ENCODE results near the gene LRSAM1. TPM values are rescaled to one million over a fixed set of nuclear protein-coding genes. Genes with fewer than 3 reads are reported as not detected.

Gene LRSAM1
- total and polyA plus RNA-seq, 9 of the 15 experiments (the other 6 are each of a cell fraction or from before 2014, with no cell fraction given), result 0.07 to 16.2 (median 4.7) TPM

DNA sequence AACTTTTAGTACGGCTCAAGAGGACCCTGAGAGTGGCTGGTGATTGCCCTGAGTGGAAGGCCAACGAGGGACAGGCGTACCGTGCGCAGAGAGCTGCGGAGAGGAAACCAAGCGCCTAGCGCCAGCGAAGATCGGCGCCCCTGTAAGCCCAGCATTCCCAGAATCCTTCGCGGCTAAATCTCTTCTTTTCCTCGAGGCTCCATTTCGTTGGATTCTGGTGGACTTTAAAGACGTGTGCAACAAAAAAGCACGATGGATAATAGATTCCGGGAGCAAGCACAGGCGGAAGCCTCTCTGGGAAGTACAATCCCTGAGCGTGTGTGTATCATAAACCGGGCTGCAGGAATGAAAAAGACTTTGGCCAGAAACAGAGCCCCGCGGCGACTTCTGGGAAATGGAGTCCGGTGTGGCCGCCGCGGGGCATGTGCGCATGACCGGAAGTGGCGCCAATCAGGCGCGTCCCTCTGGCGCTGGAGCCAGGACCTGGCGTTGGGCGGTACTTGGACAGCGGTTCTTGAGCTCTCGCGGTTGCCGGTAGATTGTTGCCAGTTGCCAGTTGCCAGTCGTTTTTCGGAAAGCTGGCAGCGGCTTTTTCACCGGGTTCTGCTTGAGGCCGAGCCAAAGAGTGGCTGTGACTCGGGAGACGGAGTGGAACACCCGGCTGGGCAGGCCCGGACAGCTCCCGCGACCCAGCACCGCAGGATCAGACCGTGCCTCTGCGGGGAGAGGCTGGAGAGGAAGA is 27.2 kb upstream of the LRSAM1 start, which contains the start of gene ZNF79 (continued):
- TF ChIP-seq, protein P1, sequence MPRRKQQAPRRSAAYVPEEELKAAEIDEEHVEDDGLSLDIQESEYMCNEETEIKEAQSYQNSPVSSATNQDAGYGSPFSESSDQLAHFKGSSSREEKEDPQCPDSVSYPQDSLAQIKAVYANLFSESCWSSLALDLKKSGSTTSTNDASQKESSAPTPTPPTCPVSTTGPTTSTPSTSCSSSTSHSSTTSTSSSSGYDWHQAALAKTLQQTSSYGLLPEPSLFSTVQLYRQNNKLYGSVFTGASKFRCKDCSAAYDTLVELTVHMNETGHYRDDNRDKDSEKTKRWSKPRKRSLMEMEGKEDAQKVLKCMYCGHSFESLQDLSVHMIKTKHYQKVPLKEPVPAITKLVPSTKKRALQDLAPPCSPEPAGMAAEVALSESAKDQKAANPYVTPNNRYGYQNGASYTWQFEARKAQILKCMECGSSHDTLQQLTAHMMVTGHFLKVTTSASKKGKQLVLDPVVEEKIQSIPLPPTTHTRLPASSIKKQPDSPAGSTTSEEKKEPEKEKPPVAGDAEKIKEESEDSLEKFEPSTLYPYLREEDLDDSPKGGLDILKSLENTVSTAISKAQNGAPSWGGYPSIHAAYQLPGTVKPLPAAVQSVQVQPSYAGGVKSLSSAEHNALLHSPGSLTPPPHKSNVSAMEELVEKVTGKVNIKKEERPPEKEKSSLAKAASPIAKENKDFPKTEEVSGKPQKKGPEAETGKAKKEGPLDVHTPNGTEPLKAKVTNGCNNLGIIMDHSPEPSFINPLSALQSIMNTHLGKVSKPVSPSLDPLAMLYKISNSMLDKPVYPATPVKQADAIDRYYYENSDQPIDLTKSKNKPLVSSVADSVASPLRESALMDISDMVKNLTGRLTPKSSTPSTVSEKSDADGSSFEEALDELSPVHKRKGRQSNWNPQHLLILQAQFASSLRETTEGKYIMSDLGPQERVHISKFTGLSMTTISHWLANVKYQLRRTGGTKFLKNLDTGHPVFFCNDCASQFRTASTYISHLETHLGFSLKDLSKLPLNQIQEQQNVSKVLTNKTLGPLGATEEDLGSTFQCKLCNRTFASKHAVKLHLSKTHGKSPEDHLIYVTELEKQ (CRISPR knock-in tag; IDR thresholded peaks at IDR 0.05), result no peak
- no peak for TF ChIP-seq ZNF184 (CRISPR knock-in tag; IDR thresholded peaks at IDR 0.05)
- no peak for TF ChIP-seq MTA2 (IDR thresholded peaks at IDR 0.05; ENCODE audit: low read depth)
- TF ChIP-seq, protein P2, sequence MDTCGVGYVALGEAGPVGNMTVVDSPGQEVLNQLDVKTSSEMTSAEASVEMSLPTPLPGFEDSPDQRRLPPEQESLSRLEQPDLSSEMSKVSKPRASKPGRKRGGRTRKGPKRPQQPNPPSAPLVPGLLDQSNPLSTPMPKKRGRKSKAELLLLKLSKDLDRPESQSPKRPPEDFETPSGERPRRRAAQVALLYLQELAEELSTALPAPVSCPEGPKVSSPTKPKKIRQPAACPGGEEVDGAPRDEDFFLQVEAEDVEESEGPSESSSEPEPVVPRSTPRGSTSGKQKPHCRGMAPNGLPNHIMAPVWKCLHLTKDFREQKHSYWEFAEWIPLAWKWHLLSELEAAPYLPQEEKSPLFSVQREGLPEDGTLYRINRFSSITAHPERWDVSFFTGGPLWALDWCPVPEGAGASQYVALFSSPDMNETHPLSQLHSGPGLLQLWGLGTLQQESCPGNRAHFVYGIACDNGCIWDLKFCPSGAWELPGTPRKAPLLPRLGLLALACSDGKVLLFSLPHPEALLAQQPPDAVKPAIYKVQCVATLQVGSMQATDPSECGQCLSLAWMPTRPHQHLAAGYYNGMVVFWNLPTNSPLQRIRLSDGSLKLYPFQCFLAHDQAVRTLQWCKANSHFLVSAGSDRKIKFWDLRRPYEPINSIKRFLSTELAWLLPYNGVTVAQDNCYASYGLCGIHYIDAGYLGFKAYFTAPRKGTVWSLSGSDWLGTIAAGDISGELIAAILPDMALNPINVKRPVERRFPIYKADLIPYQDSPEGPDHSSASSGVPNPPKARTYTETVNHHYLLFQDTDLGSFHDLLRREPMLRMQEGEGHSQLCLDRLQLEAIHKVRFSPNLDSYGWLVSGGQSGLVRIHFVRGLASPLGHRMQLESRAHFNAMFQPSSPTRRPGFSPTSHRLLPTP (IDR thresholded peaks at IDR 0.05; ENCODE audit: borderline replicate concordance, extremely low read depth, insufficient read length), result no peak
- TF ChIP-seq, protein P3, sequence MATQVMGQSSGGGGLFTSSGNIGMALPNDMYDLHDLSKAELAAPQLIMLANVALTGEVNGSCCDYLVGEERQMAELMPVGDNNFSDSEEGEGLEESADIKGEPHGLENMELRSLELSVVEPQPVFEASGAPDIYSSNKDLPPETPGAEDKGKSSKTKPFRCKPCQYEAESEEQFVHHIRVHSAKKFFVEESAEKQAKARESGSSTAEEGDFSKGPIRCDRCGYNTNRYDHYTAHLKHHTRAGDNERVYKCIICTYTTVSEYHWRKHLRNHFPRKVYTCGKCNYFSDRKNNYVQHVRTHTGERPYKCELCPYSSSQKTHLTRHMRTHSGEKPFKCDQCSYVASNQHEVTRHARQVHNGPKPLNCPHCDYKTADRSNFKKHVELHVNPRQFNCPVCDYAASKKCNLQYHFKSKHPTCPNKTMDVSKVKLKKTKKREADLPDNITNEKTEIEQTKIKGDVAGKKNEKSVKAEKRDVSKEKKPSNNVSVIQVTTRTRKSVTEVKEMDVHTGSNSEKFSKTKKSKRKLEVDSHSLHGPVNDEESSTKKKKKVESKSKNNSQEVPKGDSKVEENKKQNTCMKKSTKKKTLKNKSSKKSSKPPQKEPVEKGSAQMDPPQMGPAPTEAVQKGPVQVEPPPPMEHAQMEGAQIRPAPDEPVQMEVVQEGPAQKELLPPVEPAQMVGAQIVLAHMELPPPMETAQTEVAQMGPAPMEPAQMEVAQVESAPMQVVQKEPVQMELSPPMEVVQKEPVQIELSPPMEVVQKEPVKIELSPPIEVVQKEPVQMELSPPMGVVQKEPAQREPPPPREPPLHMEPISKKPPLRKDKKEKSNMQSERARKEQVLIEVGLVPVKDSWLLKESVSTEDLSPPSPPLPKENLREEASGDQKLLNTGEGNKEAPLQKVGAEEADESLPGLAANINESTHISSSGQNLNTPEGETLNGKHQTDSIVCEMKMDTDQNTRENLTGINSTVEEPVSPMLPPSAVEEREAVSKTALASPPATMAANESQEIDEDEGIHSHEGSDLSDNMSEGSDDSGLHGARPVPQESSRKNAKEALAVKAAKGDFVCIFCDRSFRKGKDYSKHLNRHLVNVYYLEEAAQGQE (IDR thresholded peaks at IDR 0.05; ENCODE audit: borderline replicate concordance), result peak; percentile 93
- TF ChIP-seq, protein P3 (CRISPR knock-in tag; IDR thresholded peaks at IDR 0.05; ENCODE audit: low read depth), result peak; percentile 94
- no peak for TF ChIP-seq ZNF121 (CRISPR knock-in tag; conservative IDR thresholded peaks at IDR 0.05)
- no peak for TF ChIP-seq CAMTA2 (CRISPR knock-in tag; conservative IDR thresholded peaks at IDR 0.05)
- TF ChIP-seq MAFG (tag; conservative IDR thresholded peaks at IDR 0.05), result no peak
- no peak for TF ChIP-seq SP2 (IDR thresholded peaks at IDR 0.05; ENCODE audit: extremely low read depth, low read depth, low read length, poor library complexity, severe bottlenecking)
- TF ChIP-seq, protein P4, sequence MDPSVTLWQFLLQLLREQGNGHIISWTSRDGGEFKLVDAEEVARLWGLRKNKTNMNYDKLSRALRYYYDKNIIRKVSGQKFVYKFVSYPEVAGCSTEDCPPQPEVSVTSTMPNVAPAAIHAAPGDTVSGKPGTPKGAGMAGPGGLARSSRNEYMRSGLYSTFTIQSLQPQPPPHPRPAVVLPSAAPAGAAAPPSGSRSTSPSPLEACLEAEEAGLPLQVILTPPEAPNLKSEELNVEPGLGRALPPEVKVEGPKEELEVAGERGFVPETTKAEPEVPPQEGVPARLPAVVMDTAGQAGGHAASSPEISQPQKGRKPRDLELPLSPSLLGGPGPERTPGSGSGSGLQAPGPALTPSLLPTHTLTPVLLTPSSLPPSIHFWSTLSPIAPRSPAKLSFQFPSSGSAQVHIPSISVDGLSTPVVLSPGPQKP (CRISPR knock-in tag; IDR thresholded peaks at IDR 0.05), result no peak

All from K562 (cell line).